HT1080 (cell line): ENCODE data around the gene SORCS2. TPM values are rescaled to one million over a fixed set of nuclear protein-coding genes. Genes with fewer than 3 reads are reported as not detected.

Experiments used
- DNase-seq: peaks from one replicate; pipeline ENCODE4 v3.0.0-alpha.2; 2015; ENCODE audit warnings: low read depth
- total RNA-seq: library from RNA; depleted of rRNA; stranded (reverse); fragments of >200 nt; shearing (Covaris generic); gene quantifications from 2 replicates; pipeline ENCODE4 v1.2.3, GENCODE V29; 2014

The SORCS2 gene
- total RNA-seq, 1 experiment from 2014 or later, result 5.4 TPM

DNA sequence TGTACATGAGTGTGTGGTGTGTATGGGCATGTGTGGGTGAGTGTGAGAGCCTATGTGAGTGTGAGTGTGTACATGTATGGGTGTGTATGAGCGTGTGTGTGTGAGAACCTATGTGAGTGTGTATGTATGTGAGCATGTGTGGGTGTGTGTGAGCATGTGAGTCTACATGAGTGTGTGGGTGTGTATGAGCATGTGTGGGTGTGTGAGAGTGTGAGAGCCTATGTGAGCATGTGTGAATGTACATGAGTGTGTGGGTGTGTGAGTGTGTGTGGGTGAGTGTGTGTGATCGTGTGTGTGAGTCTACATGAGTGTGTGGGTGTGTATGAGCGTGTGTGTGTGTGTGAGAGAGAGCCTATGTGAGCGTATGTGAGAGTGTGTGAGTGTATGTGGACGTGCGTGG lies 447.8 kb downstream of the SORCS2 start:
- DNase-seq, result no peak

DNA sequence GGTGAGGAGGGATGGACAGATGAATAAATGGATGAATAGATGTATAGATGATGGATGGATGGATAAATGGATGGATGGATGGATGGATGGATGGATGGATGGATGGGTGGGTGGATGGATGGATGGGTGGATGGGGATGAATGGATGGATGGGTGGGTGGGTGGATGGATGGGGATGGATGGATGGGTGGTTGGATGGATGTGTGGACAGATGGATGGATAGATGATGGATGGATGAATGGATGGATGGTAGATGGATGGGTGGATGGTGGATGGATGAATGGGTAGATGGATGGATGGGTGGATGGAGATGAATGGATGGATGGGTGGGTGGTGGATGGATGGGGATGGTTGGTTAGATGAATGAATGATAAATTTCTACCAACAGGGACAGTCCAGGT lies 449.4 kb downstream of the SORCS2 start:
- DNase-seq, result no peak

DNA sequence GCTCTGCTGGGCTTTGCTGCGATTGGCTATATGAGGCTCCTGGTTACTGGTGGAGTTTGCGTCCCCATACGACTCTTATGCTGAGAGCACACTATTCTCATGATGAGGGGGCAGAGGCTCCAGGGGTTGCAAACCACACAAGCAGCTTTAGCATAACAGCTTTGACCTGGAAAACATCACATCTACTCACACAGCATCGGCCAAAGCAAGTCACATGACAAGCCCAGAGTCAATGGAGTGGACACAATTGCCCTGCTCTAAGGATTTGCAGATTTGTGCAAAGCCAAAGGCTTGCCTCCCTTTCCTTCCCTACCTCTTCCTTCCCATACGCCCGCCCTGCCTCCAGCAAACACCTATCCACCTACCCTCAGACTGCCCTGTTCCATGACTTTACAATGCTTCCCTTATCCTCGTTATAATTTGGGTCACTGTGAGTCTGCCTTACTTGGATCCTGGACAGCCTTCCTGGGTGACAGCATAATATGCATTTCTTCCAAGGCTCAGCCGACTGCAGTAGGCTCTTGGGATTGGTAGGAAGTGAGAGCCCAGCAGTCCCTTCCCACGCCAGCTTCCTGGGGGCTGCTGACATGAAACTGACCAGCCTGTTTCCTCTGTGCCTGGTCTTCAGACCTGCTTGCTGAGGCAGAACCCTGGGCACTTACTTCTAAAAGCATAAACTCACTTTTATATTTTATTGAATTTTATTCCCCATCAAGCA lies 450.6 kb downstream of the SORCS2 start:
- DNase-seq, result no peak

DNA sequence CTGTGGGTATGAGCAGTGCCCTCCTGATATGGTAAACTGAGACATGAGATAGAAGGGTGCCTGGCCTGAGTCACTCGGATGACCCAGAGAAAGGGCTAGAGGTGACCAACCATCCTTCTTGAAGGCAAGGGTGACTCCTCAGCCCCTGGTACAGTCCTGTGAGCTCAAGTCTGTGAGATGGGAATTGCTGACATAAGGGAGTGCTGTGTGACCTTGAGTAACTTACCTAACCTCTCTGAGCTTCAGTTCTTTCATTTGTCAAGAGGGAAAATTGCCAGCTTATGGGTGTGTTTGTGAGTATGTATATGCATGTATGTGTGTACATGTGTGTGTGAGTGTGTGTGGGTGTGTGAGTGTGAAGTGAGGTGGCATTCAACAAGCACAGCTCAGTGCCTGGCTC lies 452.8 kb downstream of the SORCS2 start:
- DNase-seq, result no peak

DNA sequence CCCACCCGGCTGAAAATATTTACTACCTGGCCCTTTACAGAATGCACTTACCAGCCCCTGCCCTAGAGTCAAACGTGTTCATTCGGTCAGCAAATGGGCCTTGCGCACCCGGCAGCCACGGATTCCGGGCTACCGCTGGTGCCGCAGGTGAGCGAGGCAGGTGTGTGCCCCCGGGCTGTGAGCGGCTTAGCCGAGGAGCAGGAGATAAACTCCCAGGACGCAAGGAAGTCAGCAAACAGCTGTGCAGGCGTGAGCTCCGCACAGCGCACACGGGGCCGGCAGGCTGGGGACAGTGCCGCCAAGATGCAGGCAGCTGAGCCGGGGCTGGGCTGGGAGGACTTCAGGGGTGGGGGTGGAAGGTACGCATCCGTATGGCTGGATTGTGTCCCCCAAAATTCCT lies 453.6 kb downstream of the SORCS2 start:
- DNase-seq, result no peak

DNA sequence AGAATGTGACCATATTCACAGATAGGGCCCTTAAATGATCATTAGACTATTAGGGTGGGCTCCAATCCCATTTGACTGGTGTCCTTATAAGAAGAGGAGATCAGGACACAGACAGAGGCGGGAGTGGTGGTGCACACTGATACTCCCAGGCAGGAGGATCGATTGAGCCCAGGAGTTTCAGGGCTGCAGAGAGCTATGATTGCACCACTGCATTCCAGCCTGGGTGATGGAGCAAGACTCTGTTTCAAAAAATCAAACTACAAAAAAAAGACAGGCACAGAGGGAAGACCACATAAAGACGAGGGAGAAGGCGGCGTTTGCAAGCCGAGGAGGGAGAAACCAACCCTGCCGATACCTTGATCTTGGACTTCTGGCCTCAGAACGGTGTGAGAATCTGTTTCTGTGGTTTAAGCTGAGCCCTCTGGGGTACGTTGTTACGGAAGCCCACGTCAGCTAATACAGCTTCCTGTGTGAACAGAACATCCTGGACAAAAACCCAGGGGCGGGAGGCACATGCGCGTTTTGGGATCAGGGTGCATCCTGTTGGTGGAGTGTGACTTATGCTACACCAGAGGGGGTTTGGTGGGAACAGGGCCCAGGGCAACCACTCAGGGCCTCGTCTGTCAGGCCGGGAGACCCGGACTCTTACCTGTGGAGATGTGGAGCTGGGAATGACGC lies 454.2 kb downstream of the SORCS2 start:
- no peak for DNase-seq

DNA sequence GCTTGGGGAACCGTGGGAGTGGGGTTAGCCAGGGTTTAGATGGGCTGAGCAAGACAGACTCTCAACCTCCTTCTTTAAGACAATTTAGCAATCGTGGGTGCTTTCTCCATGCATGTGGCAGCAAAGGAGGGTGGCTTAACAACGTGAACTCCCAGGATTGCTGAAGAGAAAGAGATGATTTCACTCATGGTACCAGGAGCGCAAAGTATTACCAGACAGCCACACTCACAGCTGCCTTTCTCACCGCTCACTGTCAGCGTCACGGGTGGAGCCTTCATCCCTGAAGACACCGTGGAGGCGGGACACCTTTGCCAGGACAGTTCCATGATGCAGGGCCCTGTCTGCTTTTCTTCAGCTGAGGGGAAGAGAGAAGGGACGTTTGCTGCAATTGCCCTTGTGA lies 454.8 kb downstream of the SORCS2 start:
- DNase-seq, result no peak

DNA sequence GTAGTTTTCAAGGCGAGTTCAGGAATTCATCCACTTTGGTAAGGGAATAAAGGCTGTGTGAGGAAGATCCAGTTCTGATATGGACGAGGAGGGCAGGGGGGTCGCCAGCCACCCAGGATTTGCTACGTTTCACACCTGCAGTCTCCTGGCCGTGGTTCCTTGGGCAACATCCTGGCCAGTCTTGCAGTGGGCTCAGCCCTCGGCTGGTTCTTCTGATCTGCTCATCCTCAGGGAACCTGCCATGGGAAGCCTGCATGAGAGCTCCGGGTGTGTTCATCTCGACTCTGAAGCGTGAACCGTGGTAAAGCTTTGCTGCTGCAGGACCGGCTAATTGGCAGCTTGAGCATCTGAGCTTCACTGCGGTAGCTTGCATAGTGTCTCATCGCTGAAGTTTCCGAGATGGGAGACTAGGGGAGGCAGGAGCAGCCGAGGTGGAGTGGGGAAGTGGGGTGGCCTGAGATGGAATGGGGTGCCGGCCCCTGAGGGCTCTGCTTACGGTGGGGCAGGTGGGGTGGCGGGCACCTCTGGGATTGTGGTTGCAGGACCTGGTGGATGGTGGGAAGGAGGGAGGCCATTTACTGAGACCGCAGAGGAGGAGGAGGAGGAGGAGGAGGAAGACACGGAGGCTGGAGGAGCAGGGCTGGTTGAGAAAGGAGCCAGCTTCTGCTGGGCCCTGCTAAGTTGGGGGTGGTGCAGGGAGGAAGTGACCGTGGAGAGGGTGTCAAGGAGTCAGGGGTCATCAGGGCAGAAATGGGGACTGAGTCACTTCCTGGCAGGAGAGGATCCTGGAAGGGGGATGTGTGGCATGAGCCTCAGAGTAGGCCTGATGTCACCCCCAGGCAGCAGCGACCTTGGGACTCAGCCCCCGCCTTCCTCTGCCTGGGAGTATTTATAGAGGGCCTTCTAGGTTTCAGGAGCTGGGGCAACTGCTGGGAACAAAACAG lies 455.5 kb downstream of the SORCS2 start:
- DNase-seq, result peak; percentile 97

DNA sequence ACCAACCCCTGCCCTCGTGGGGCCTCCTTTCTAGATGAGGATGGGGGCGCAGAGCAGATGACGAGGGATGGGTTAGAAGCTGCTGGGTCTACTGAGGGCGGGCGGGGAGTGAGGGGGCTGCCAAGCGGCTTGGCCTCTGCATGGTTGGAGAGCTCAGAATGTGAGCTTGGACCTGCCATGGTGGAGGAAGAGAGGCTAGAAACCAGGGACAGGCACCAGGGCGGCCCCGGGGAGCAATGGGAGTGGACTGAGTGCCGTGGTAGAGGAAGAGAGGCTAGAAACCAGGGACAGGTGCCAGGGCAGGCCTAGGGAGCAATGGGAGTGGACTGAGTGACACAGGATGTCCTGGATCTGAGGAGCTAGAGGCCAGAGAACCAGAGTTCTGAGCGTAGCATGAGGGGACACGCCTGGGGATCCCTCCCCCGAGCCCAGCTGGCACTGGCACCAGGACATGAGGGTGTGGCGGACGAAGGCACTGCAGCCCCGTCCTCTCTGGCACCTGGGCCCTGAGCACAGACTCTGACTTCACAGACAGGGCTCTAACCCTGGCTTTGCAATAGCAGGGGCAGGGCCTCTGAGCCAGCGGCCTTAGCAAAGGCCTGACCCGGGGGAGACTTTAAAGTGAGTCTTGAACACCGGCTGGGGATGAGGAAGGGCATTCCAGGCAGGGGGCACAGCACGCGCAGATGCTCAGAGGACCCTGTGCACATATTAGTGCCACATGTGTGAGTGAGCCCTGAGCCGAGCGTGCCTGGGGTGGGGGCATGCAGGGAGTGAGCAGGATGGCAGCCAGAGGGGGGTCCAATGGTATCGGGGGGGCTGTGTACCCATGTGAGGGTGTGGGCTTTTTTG lies 456.4 kb downstream of the SORCS2 start:
- no peak for DNase-seq

DNA sequence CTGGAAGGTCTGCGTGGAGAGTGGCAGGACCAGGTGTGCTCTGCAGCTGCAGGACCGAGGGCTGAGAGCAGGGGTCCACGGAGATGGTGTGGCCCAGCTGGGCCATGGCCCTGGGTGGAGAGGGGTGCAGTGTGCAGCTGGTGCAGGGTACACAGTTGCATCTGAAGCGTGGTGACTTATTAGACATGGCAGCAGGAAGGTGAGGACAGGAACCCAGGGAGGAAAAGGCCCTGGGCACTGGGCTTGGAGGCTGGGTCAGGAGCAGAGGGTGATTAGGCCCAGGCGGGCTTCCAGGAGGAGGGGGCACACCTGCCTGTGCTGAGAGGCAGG lies 457.0 kb downstream of the SORCS2 start:
- DNase-seq, result no peak

DNA sequence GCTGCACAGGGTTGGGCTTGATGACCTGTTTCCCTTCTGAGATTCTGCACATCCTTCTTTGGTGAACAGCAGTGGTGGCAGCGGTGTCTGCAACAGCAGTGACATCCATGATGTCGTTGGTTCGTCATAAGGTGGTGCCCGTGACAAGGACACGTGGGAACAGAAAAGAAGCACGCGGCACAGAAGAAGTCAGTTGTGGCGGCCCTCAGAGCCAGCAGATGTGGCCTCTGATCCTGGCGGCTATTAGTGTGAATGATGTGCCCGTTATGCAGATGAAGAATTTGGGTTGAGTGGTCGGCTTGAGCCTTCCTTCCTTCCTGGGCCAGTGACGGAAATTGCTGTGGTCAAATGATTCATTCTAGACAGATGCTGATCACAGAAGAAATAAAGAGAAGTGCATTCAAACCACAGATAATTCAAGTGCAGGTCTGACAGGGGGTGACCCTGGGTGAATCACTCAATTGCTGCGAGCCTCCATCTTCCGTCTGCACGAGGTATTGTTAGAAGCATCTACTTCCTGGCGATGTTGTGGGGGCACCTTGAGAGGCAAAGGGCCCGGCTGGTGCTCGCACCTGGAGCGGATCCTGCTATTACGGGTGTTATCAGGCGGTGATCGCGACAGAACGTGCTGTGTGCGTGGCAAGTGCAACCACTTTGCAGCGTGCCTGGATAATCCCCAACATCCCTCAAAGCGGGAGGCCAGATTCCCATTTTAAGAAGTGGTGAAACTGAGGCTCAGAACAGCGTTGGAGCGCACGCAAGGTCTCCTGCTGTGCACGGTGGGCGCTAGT lies 457.6 kb downstream of the SORCS2 start:
- peak; percentile 100 for DNase-seq

DNA sequence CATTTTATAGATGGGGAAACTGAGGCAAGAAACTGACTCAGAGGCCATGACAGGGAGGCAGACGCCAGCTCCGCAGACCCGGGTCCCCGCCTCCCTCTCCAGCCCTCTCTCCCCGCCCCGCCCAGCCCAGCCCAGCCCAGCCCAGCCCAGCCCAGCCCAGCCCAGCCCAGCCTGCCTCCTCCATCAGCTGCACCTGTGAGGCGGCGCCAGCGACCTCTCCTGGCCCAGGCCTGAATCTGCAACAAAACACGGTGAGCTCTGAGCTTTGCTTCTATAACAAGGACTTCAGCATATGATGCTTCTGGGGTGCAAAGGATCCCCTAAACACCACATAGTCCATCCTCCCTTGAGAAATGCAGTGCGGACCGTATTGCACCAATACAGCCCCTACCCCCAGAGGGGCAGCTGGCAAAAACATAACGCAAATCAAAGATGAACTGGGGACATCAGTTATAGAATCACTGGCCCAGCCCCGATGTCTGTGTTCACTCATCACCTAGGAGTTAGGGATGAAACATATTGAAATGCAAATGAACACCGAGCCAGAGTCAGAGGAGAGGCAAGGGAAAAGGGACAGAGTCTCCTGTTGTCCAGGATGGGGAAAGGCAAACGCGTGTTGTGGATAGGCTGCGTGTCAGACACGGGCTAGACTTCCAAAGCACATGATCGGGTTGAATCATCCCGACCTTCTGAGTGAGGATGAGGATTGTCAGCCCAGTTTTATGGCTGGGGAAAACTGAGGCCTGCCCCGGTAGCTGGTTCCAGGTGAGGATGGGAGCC lies 458.5 kb downstream of the SORCS2 start:
- DNase-seq, result peak; percentile 52

DNA sequence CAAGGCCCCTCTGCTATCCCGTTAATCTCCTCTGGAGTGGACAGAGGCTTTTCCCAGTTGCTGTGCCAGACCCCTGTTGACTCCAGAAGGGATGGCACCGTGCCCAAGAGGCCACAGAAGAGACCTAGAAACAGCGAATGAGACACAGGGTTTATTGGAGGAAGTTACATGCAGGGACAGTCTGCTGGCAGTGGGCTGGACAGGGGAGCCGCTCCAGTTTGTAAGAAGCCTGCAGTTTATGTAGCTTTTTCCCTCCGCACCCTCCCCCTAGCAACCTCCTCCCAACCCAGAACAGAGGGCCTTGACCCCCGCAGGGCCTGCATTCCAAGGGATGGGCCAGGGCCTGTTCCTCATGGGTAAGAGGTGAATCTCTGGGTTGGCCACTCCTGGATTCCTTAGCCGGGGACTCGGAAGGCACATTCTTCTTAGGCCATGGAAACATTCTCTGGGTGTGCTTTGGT lies 459.2 kb downstream of the SORCS2 start:
- no peak for DNase-seq

DNA sequence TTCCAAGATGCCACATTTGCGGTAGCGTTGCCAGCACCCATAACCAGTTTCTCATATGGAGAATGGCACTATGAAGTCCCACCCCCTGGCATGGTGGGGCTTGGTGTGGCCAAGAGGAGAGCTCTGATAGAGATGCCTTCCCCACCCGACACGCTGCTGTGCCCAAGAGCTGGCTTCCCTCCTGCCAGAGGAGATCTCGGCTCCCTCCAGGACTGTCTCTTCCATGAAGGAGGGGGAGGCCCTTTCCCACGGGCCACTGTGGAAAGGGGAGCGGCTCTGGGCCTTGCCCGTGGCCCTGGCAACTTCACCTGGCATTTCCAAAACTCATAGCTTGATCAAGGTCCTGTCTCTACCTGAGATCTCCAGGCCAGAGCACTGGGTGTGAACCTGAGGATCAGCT lies 459.7 kb downstream of the SORCS2 start:
- DNase-seq, result no peak

DNA sequence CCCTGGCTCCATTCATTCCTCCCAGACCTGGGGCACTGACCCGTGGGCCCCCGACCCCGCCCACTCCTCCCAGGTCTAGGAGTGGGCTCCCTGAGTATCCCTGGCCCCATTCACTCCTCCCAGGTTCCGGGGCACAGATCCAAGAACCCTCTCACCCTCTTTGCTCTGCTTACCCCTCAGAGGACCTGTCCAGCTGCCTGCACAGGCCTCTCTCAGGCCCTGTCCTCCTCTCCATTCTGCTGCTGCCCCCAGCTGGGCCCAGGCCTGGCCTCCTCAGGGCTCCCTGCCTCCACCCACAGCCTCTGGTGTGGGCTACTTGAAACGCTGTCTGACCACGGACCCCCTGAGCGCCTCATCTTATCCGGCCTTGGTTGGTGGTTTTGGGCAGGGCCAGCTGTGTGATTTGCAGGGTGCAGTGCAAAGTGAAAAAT lies 460.1 kb downstream of the SORCS2 start:
- DNase-seq, result no peak

DNA sequence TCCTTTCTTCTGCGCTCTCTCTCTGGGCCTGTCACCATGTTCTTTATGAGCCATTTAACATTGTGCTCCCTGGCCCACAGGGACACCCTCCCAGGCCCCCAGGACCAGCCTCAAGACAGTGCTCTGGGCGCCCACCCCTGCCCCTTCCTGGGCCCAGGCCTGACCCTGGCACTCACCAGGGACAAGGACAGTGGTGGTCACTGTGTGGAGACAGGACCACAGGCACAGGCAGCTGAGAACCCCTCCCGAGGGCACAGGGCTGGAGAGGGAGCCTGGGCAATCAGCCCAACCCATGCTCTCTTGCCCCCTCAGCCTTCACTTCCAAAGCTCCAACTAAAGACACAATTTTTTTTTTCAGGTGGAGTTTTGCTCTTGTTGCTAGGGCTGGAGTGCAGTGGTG lies 460.6 kb downstream of the SORCS2 start:
- DNase-seq, result no peak

DNA sequence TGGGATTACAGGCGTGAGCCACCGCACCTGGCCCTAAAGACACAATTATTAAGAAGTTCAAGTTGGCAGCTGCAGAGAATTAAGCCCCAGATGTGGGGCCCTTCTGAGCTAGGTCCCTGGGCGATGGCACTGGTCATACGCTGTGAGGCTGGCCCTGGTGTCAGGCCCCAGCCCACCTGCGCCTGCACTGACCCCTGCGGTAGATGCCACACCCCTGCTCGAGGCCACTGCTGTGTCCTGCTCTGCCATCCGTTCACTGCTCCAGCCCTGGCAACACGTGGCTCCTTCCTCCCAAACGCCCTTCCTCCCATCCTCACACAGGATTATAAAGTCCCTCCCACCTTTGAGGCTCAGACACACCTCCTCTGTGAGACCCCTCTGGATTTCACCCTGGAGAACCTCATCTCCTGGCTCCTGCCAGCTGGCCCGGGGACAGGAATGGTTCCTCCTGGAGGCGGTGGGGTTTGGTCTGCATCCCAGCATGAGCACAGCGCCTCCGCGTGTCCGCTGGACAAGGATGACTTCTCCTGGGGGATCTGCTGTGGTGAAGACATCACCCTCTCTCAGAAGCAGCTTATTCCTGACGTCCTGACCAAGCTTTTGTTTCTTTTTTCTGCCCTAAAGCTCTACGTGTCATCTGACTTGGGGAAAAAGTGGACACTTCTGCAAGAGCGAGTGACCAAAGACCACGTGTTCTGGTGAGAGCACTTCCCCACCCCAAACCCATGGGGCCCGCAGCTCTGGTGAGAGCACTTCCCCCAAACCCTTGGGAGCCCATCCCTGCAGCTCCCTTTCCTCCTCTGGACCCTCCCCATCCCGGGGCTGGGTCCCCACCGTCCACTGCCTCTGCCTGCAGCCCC lies 461.4 kb downstream of the SORCS2 start:
- DNase-seq, result no peak
